ENCODE data around the gene RELN. TPM values are rescaled to one million over a fixed set of nuclear protein-coding genes. Genes with fewer than 3 reads are reported as not detected.

Gene RELN
- total and polyA plus RNA-seq, 11 donors: 0.16 to 3.5 (median 1.3) TPM

DNA sequence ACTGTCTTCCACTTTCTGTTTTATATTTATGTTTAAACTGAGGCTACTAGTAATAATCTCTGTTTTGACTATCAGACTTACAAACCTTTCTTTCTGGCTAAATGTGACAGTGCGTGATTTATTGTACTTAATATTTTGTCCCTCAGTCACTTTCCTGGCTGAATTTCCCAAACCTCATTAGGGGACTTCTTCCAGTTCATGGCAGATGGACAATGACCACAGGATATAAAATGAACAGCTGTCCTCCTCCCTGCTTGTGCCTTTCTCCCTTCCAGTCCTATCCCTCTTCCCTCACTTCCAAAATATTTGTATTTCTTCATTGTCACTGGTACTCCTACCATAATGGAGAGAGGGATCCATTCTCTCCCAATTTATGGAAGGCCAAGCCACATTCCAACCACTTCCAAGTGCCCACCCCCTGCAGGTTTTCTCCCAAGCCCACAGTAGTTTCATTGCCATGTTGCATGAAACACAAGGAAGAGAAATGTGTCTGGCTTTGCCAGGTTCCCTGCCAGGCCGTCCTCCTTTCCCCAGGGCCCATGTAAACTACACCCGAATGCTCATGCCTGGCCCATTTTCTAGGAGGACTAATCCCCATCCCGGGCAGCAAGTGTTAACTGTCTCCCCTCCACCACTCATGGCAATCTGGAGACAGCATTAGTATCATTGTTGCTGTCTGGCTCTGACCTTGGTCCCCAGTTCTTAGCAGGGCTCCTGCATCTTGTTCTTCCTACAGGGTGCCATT is 273.9 kb downstream of the RELN start:
- Histone ChIP-seq H3K27me3 (no peaks in the 10 kb centered on the region), H3K9me3 (no peaks in the 10 kb centered on the region), H3K4me1 (no peaks in the 10 kb centered on the region), H3K36me3 (no peaks in the 10 kb centered on the region), H3K27ac (no peak overlapping the region), H3K4me3 (no peak overlapping the region)
- DNase-seq (no peak), ATAC-seq (no peak)
- intact Hi-C loops (cut with DNase I): no loop called here
- 85 to 88% (median 86%) methylated on average over 4 of the region's 4 CpGs for WGBS, 4 donors
- TF ChIP-seq POLR2A (IDR thresholded peaks at IDR 0.05): no peak
- TF ChIP-seq, protein P1, sequence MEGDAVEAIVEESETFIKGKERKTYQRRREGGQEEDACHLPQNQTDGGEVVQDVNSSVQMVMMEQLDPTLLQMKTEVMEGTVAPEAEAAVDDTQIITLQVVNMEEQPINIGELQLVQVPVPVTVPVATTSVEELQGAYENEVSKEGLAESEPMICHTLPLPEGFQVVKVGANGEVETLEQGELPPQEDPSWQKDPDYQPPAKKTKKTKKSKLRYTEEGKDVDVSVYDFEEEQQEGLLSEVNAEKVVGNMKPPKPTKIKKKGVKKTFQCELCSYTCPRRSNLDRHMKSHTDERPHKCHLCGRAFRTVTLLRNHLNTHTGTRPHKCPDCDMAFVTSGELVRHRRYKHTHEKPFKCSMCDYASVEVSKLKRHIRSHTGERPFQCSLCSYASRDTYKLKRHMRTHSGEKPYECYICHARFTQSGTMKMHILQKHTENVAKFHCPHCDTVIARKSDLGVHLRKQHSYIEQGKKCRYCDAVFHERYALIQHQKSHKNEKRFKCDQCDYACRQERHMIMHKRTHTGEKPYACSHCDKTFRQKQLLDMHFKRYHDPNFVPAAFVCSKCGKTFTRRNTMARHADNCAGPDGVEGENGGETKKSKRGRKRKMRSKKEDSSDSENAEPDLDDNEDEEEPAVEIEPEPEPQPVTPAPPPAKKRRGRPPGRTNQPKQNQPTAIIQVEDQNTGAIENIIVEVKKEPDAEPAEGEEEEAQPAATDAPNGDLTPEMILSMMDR (IDR thresholded peaks at IDR 0.05): no peak

DNA sequence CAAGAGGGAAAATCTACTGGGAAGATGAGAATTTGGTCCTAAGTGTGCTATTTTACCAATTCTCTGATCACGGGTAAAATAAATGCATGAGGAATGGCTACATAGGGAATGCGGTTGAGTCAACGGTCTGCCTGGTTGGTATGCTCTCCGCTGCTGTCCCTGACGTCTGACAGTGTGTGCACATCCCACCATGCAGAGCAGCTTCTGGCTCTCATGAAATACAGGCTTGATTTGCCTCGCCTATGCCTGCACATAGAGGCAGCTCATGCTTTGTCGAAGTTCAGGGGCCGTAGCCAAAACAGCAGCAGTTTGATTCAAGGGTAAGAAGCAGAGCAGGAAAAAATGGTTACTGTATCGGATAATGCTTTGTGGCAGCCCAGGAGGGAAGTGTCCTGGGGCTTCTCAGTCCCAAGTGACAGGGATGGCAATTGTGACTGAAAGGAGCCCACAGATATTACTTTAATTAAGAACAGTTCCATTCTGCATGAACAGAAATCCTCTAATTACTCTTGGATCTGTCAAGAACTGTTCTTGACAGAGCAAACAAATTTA is 275.0 kb downstream of the RELN start:
- no peak for TF ChIP-seq POLR2A (IDR thresholded peaks at IDR 0.05)
- TF ChIP-seq, protein P1 (IDR thresholded peaks at IDR 0.05): no peak
- DNase-seq: no peak

DNA sequence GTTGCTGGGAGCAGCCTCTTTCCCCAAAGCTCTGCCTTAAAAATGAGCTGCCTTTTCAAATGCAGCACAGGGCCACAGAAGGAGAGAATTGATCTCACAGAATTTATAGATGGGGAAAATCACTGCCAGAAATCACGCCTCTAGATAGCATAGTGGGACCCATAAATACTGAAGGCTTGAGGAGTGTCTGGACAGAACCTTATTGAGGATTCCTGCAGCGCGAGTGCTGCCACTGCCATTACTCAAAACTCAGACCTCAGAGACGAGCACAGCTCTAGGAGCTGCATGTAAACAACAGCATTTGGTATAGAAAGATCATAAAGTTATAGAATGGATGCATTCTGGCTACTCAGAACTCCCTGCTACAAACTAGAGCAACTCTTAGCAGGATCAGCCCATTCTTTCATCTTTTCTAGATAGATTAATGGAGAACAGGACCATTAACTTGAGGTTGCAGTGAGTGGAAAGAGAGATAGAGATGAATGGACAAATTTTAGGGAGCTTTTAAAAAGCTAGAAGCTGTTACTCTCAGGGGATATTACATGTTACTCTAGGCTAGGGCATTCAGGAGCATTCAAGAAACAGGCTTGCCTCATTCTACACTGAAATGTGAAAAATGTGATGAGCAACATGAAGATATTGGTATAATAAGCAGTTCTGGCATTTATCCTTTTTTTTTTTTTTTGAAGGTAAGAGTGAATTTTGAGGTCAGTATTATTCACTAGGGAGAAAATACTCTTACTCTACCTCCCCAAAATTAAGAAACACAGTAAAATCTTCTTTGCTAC is 276.3 kb downstream of the RELN start:
- Histone ChIP-seq H3K4me1 (no peaks in the 10 kb centered on the region), H3K36me3 (no peaks in the 10 kb centered on the region), H3K27me3 (no peaks in the 10 kb centered on the region), H3K9me3 (no peaks in the 10 kb centered on the region), H3K27ac (no peak overlapping the region), H3K4me3 (no peak overlapping the region)
- TF ChIP-seq, protein P1 (IDR thresholded peaks at IDR 0.05): no peak
- TF ChIP-seq POLR2A (IDR thresholded peaks at IDR 0.05): no peak
- intact Hi-C loops (cut with DNase I): no loop called here
- ATAC-seq (no peak), DNase-seq (no peak)
- 68 to 78% (median 71%) methylated on average over 4 of the region's 4 CpGs for WGBS, 4 donors

More for the DNA sequence above, 275.0 kb downstream of the RELN start:
- WGBS, 4 donors: 66 to 76% (median 73%) methylated on average over 8 to 9 of the region's 9 CpGs
- Histone ChIP-seq H3K9me3 (no peaks in the 10 kb centered on the region), H3K4me3 (no peak overlapping the region), H3K27me3 (no peaks in the 10 kb centered on the region), H3K4me1 (no peaks in the 10 kb centered on the region), H3K27ac (no peak overlapping the region), H3K36me3 (no peaks in the 10 kb centered on the region)
- intact Hi-C loops (cut with DNase I): no loop called here
- ATAC-seq: no peak

DNA sequence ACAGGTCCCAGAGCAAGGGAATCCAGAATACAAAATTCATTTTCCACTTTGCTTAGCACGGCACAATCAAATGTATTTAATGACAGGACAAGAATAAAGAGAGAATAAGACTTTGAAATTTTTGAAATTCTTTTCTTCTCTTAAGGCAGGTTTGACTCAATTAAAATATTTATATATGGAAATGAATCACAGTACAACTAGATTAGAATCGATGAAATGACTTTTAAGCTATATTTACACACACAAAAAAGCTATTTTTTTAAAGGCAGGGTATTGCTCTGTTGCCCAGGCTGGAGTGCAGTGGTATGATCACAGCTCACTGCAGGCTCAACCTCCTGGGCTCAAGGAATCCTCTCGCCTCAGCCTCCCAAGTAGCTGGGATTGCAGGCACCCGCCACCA is 278.0 kb downstream of the RELN start:
- ATAC-seq: no peak
- no peak for TF ChIP-seq POLR2A (IDR thresholded peaks at IDR 0.05)
- TF ChIP-seq, protein P1 (IDR thresholded peaks at IDR 0.05): no peak

More for the DNA sequence above, 278.0 kb downstream of the RELN start:
- WGBS, 4 donors: 71 to 89% (median 78%) methylated on average over 4 of the region's 4 CpGs
- H3K36me3 ChIP-seq: no peaks in the 10 kb centered on the region
- H3K4me1 ChIP-seq: no peaks in the 10 kb centered on the region
- no peak overlapping the region for H3K27ac ChIP-seq
- intact Hi-C loops (cut with DNase I): no loop called here
- H3K9me3 ChIP-seq: no peaks in the 10 kb centered on the region
- H3K27me3 ChIP-seq: no peaks in the 10 kb centered on the region
- no peak overlapping the region for H3K4me3 ChIP-seq
- no peak for DNase-seq

Measured in heart left ventricle (tissue), 16 donors.